ENCODE results near the gene MAD2L2.

DNA sequence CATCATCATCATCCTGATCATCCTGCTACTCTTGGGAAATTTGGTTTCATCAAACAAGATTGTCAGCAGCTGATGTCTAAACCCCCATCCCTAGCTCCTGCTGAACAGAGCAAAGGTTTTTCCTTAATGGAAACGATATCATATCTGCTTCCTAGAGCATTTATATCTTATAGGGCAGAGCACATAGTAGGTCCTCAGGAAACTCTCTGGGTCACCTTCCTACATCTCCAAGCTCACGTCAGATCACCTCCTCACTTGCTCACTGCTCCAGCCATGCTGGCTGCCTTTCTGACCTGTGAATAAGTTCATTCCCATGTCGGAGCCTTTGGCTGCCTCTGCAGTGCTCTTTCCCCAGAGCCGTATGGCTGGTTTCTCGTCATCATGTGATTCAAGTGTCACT lies 37.2 kb downstream of the MAD2L2 start:
- TF ChIP-seq POLR2A (IDR thresholded peaks at IDR 0.05): no peak
- TF ChIP-seq, protein P1, sequence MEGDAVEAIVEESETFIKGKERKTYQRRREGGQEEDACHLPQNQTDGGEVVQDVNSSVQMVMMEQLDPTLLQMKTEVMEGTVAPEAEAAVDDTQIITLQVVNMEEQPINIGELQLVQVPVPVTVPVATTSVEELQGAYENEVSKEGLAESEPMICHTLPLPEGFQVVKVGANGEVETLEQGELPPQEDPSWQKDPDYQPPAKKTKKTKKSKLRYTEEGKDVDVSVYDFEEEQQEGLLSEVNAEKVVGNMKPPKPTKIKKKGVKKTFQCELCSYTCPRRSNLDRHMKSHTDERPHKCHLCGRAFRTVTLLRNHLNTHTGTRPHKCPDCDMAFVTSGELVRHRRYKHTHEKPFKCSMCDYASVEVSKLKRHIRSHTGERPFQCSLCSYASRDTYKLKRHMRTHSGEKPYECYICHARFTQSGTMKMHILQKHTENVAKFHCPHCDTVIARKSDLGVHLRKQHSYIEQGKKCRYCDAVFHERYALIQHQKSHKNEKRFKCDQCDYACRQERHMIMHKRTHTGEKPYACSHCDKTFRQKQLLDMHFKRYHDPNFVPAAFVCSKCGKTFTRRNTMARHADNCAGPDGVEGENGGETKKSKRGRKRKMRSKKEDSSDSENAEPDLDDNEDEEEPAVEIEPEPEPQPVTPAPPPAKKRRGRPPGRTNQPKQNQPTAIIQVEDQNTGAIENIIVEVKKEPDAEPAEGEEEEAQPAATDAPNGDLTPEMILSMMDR (IDR thresholded peaks at IDR 0.05): no peak
